Measurements from ENCODE around the gene MAPKBP1.

The MAPKBP1 gene

GRCh38 chr15:41782371-41783282, 8.3 kb downstream of the MAPKBP1 start:
- DNase-seq (ENCODE audit: low read depth) = no peak

DNA sequence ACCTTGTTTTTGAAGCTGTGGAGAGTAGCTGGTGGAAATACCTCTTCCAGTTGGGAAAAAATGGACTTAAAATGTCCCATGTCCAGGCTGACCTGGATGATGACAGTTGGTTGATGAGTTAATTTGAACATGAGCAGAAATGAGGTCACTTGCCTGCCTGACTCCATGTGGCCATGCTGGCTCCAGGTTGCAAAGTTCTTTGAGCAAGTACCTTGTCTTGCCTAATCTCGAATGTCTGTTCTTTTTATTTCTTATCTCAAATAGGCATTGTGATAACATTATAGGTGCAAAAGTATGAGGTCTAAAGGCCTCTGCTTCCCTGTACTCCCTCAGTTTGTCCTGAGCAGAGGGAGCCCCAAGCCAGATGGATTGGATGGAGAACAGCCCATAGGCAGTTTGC, 9.0 kb downstream of the MAPKBP1 start:
- no peak for DNase-seq (ENCODE audit: low read depth)

DNA sequence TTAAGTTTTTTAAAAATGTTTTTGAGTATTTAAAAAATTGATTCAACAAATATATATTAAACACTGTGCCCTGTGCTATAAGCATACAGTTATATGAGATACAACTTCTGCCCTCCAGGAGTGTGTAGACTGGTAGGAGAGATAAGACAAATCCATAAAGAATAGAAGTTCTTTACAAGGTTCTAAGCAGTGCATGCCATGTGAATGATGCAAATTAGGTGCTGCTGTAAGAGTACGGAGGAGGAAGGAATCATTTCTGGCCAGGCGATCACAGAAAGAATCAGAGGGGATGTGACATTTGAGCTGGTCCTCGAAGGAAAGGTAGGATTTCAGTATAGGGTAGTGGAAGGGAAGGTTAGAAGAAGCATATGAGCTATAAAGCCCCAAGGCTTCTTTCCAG, 14.0 kb downstream of the MAPKBP1 start:
- DNase-seq (ENCODE audit: low read depth) = no peak

GRCh38 chr15:41789236-41789635, 15.0 kb downstream of the MAPKBP1 start:
- DNase-seq (ENCODE audit: low read depth) = no peak

GRCh38 chr15:41789662-41790061, 15.4 kb downstream of the MAPKBP1 start:
- DNase-seq (ENCODE audit: low read depth) = no peak

GRCh38 chr15:41790169-41790568, 15.9 kb downstream of the MAPKBP1 start:
- no peak for DNase-seq (ENCODE audit: low read depth)

GRCh38 chr15:41790756-41791546, 16.7 kb downstream of the MAPKBP1 start:
- DNase-seq (ENCODE audit: low read depth) = no peak

- no peak for DNase-seq (ENCODE audit: low read depth)
Measured at GRCh38 chr15:41791547-41791937, 17.3 kb downstream of the MAPKBP1 start.

GRCh38 chr15:41792000-41792637, 17.8 kb downstream of the MAPKBP1 start:
- DNase-seq (ENCODE audit: low read depth) = no peak

GRCh38 chr15:41794081-41794480, 19.8 kb downstream of the MAPKBP1 start:
- no peak for DNase-seq (ENCODE audit: low read depth)

- DNase-seq (ENCODE audit: low read depth) = no peak
Measured at GRCh38 chr15:41795996-41796856, 21.9 kb downstream of the MAPKBP1 start.

- no peak for DNase-seq (ENCODE audit: low read depth)
Measured at GRCh38 chr15:41797201-41797944, 23.1 kb downstream of the MAPKBP1 start.

GRCh38 chr15:41798607-41799487, 24.6 kb downstream of the MAPKBP1 start:
- DNase-seq (ENCODE audit: low read depth) = no peak

DNA sequence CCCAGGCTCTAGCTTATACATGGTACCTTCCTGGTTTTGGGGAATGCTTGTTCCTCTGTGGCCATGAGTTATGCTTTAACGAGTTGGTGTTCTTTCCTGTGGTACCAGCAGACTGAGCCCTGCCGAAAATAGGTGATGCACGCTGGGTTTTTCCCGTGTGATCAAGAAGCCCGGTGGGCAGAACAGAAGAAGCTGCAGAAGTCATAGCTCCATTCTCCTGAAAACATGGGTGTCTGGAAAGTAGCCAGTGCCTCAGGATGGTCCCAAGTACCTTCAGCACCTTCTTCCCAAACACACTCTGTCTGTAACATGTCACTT, 25.2 kb downstream of the MAPKBP1 start:
- no peak for DNase-seq (ENCODE audit: low read depth)

DNA sequence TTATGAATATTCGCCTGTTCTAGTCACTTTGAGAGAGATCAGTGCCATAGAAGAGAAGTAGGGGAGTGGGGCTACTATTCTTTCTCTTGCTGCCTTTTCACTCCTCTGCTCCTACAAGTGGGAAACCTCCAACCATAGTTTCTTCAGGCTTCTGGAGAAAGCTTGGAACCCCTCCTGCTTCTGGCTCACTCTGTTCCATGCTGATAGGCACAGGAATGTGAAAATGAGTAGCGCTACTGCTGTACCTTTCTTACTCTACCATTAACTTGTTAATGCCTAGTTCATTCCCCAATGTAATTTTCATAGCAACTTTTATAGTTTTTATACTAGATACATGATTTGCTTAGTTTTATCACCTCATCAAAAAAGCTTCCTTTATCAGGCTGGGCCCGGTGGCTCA, 26.9 kb downstream of the MAPKBP1 start:
- DNase-seq (ENCODE audit: low read depth) = no peak

DNA sequence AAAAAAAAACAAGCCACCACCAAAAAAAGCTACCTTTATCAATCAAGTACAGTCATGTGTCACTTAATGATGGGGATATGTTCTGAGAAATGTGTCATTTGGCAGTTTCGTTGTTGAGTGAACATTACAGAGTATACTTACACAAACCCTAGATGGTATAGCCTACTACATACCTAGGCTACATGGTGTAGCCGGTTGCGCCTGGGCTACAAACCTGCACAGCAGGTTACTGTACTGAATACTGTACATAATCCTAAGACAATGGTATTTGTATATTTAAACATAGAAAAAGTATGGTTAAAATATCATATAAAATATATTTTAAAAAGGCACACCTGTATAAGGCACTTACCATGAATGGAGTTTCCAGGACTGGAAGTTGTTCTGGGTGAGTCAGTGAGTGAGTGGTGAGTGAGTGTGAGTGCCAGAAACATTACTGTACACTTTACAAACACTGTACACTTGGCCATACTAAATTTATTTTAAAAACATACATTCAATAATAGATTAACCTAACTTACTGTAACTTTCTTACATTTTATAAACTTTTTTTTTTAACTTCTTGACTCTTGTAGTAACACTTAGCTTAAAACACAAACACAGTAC, 27.7 kb downstream of the MAPKBP1 start:
- DNase-seq (ENCODE audit: low read depth) = no peak

- no peak for DNase-seq (ENCODE audit: low read depth)
Measured at GRCh38 chr15:41804361-41804760, 30.1 kb downstream of the MAPKBP1 start.

GRCh38 chr15:41804916-41805666, 30.8 kb downstream of the MAPKBP1 start:
- no peak for DNase-seq (ENCODE audit: low read depth)

DNA sequence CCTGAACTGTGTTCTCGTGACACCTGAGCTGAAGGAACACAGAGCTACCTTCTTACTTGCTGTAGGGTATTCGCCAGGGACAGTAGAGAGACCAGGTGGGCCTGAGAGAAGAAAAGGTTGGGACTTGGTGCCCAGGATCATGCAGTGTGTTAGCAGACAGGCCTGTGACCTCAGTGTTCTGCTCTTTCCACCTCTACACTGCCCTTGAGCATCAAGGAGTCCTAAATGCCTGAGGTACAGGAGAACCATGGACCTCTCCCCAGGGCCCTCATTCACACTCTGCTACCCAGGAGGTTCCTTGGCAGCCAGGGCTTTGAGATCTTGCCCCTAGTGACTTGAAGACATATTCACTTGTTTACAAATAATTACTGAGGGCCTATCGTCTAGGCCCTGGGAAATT, 31.4 kb downstream of the MAPKBP1 start:
- no peak for DNase-seq (ENCODE audit: low read depth)

Measured in activated T-helper 9 cell treated with anti-CD3 and anti-CD28 coated beads, Interleukin-2, amount 50 U/mL, for 16 hours (primary cell).